Activated T-cell treated with anti-CD3 and anti-CD28 coated beads, Interleukin-2, amount 50 U/mL, for 72 hours (primary cell): ENCODE measurements around the gene SSRP1. TPM values are rescaled to one million over a fixed set of nuclear protein-coding genes. Genes with fewer than 3 reads are reported as not detected.

ENCODE experiments used
- ATAC-seq, 2 donors: fragments of 150-1000 bp; cut with Tn5 transposase; replicated peaks in 1 of 2; 2 replicates each; pipeline ENCODE4 v1.10.0; 2021; ENCODE audit warnings: moderate library complexity in 2 of 2, mild to moderate bottlenecking in 1 of 2
- DNase-seq, 2 donors: peaks; one replicate each; pipeline ENCODE4 v3.0.0; 2021 to 2022; ENCODE audit warnings: mixed read lengths in 1 of 2
- H3K27ac Mint-ChIP-seq: one replicate; pipeline ENCODE4 v1.8.0; 2022; ENCODE audit warnings: mild to moderate bottlenecking, moderate library complexity, mixed read lengths
- H3K27me3 Mint-ChIP-seq: one replicate; pipeline ENCODE4 v1.8.0; 2022; ENCODE audit warnings: low read depth, mixed read lengths
- H3K36me3 Mint-ChIP-seq, 2 donors: one replicate each; pipeline ENCODE4 v1.8.0; 2022; ENCODE audit warnings: mixed read lengths in 2 of 2, mild to moderate bottlenecking in 1 of 2; ENCODE audit not compliant: insufficient read depth in 2 of 2
- H3K4me1 Mint-ChIP-seq: one replicate; pipeline ENCODE4 v1.8.0; 2022; ENCODE audit warnings: low read depth, mixed read lengths
- H3K4me3 Mint-ChIP-seq, 2 donors: one replicate each; pipeline ENCODE4 v1.8.0; 2022; ENCODE audit warnings: mild to moderate bottlenecking in 2 of 2, mixed read lengths in 2 of 2, moderate library complexity in 2 of 2
- H3K9me3 Mint-ChIP-seq, 2 donors: one replicate each; pipeline ENCODE4 v1.8.0; 2022; ENCODE audit warnings: mixed read lengths in 2 of 2
- total RNA-seq, 2 donors: library from RNA; stranded (reverse); gene quantifications; one replicate each; pipeline ENCODE4 v1.2.3, GENCODE V29; 2022

SSRP1 gene
- total RNA-seq, 2 donors from 2014 or later: 213 to 254 TPM

DNA sequence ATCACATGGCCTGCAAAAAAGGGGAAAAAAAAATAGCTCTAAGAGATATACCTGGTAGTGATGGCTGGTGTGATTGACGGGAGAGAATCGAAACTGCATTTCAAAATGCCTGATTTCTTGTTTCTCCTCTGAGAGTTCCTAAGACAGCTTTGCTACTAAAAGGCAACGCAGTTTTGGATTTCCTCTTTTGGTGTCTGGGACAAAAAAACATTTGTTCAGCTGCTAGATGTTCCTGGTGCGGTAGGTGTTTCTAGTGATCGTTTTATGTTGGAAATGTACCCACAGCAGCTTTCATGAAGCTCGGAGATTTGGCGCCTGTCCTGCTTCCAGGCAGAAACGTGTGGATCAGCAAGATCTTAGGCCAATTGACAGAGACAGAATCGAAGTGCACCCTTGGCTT, 20.6 kb upstream of the SSRP1 start:
- peaks cover 3 to 5% of the 10 kb centered on the region in 2 donors for H3K36me3 Mint-ChIP-seq
- H3K4me3 Mint-ChIP-seq: no peak overlapping the region
- H3K27ac Mint-ChIP-seq: no peak overlapping the region
- H3K4me1 Mint-ChIP-seq: no peaks in the 10 kb centered on the region
- ATAC-seq: no peak
- H3K9me3 Mint-ChIP-seq: peaks cover 0 to 3% of the 10 kb centered on the region in 2 donors
- no peak for DNase-seq
- peaks cover 12% of the 10 kb centered on the region for H3K27me3 Mint-ChIP-seq

DNA sequence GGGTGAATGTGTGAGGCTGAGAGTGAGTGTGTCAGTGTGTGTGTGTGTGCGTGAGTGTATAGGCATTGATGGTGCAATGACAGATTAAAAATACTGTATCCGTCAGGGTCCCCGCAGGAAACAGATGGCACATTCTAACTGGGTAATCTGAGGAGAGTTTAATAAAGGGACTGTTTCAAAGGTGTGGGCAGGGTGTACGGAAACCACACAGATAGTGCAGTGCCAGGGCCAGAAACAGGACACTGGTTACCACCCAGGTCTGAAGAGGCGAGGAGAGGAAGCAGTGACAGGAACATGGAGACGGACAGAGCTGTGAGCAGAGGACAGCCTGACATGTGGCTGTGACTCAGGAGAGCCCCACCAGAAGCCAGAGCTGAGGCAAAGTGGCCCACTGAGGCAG, 19.0 kb upstream of the SSRP1 start:
- peaks cover 5% of the 10 kb centered on the region for H3K4me1 Mint-ChIP-seq
- H3K27me3 Mint-ChIP-seq: peaks cover 12% of the 10 kb centered on the region
- H3K9me3 Mint-ChIP-seq: peaks cover 0 to 4% of the 10 kb centered on the region in 2 donors
- ATAC-seq (no peak), DNase-seq (no peak)
- no peak overlapping the region for H3K4me3 Mint-ChIP-seq
- peaks cover 3 to 6% of the 10 kb centered on the region in 2 donors for H3K36me3 Mint-ChIP-seq
- no peak overlapping the region for H3K27ac Mint-ChIP-seq

DNA sequence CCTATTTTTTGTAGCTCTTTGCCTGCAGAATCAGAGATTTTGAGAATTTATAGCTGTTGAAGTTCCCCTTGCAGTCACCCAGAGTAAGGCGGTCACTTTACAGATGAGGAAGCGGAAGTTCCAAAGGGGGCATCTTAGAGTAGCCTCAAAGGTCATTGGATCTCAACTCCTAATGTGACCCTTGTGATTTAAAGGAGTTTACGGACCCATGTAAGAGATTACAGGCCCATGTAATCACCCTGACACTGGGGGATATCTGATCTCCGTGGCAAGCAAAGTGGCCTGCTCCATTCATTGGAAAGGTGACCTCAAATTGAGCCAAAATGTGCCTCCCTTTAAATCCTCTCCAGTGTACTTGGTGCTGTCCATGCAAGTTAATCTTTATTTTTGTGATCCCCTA, 18.2 kb upstream of the SSRP1 start:
- ATAC-seq (no peak), DNase-seq (no peak)
- Mint-ChIP-seq H3K36me3 (peaks cover 3 to 6% of the 10 kb centered on the region in 2 donors), H3K4me1 (peaks cover 5% of the 10 kb centered on the region), H3K27me3 (peaks cover 12% of the 10 kb centered on the region), H3K4me3 (no peak overlapping the region), H3K9me3 (peaks cover 0 to 4% of the 10 kb centered on the region in 2 donors), H3K27ac (no peak overlapping the region)

DNA sequence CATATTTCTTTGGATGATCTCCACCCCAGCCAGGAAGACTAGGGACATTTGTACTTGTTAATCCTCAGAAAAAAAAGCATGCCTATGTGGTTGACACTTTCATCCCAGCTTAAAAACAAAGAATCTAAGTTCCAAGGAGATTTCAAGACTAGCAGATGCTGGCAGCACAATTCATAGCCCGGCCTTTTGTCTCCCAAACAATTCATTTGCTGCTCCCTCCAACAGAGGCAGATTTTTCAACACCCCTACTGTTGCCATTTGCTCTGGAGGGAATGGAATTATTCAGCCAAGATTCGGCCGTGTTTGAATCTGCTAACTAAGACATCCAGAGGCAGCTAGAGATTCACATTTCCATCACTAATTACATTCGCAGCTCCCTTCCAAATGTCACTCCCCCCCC, 17.8 kb upstream of the SSRP1 start:
- Mint-ChIP-seq H3K4me3 (no peak overlapping the region), H3K4me1 (peaks cover 5% of the 10 kb centered on the region), H3K27me3 (peaks cover 12% of the 10 kb centered on the region), H3K27ac (no peak overlapping the region), H3K36me3 (peaks cover 3 to 6% of the 10 kb centered on the region in 2 donors), H3K9me3 (peaks cover 0 to 4% of the 10 kb centered on the region in 2 donors)
- no peak for ATAC-seq
- no peak for DNase-seq

DNA sequence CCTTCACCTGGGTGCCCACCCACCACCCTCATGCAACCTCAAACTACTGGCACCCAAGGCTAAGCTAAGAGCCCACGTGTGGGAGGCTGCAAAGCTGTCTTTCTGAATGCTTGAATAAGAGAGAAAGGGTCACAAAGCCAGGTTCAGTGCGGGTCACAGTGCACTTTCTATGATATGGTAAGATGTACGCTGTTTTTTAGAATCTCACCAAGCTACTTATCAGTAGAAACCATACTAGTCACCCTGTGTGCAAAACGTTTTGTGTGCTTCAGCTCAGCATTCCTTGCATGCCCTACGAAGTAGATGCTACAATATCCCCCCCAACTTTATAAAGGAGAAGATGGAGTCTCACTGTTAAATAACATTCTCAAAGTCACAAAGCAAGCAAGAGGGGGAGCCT, 17.3 kb upstream of the SSRP1 start:
- peaks cover 0 to 4% of the 10 kb centered on the region in 2 donors for H3K9me3 Mint-ChIP-seq
- no peak overlapping the region for H3K27ac Mint-ChIP-seq
- H3K4me3 Mint-ChIP-seq: no peak overlapping the region

DNA sequence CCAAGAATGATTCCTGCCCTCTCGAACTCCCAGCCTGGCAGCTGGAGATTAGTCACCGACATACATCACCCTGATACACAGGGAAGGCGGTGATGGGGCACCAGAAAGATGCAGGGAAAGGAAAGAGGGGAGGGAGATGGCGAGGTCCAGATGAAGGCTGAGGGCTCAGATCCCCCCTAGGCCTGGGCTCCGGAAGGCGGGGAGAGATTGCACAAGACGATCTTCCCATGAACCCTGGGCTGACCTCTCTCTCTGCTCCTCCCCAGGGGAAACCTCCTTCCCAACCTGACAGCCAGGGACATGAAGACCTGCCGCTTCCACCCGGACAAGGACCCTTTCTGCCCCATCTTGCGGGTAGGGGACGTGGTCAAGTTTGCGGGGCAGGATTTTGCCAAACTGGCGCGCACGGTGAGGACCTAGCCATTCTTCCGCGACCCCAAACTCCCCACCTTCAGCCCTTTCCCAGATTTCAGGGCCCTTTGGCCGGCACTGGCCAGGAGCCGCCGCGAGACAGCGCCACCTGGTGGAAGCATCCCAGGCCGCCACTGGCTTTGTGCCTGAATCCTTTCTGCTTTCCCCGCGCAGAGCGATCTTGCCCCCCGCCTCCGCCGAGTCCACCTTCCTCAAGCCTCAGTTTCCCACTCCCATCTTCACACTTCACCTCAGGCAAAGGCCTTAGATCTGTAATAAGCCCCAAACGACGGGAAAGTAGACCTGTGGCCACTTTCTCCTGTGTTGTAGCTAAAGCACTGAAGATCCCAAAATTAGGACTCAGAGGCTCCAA, 14.0 kb upstream of the SSRP1 start:
- Mint-ChIP-seq H3K4me3 (no peak overlapping the region), H3K36me3 (peaks cover 3 to 6% of the 10 kb centered on the region in 2 donors), H3K9me3 (peaks cover 0 to 4% of the 10 kb centered on the region in 2 donors), H3K27me3 (peaks cover 9% of the 10 kb centered on the region), H3K4me1 (peaks cover 13% of the 10 kb centered on the region), H3K27ac (no peak overlapping the region)
- DNase-seq (peak; percentile 70 to 76), ATAC-seq (peak; percentile 56 to 67)

More for the DNA sequence above, 17.3 kb upstream of the SSRP1 start:
- Mint-ChIP-seq H3K4me1 (peaks cover 5% of the 10 kb centered on the region), H3K36me3 (peaks cover 3 to 6% of the 10 kb centered on the region in 2 donors), H3K27me3 (peaks cover 12% of the 10 kb centered on the region)
- ATAC-seq: no peak
- no peak for DNase-seq

DNA sequence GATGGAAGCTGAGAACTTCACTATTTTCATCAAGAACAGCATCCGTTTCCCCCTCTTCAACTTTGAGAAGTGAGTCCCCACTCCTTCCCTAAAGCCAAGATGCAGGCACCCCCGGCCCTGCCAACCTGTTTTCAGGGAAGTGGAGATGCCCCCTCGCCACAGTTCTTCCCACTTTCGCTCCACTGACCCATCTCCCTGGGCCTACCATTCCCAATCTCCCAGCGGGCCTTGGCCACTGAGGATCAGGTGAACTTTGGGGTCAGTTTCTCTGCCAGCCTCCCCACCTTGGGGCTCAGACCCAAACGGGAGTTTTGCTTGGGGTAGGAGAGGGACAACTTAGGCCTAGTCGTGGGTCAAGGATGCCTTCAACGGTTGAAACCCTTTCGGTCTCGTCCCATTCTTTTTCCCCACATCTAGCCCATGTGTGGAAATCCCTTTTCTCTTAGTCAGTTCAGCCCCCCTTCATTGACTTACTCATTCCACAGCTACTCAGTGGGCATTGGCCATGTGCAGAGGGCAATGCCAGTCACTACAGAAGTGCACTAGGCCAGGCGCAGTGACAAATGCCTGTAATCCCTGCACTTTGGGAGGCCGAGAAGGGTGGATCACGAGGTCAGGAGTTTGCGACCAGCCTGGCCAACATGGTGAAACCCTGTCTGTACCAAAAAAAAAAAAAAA, 13.1 kb upstream of the SSRP1 start:
- Mint-ChIP-seq H3K4me1 (peaks cover 13% of the 10 kb centered on the region), H3K4me3 (no peak overlapping the region), H3K36me3 (peaks cover 3 to 6% of the 10 kb centered on the region in 2 donors), H3K9me3 (peaks cover 0 to 4% of the 10 kb centered on the region in 2 donors), H3K27me3 (no peaks in the 10 kb centered on the region), H3K27ac (no peak overlapping the region)
- ATAC-seq (no peak), DNase-seq (no peak)

DNA sequence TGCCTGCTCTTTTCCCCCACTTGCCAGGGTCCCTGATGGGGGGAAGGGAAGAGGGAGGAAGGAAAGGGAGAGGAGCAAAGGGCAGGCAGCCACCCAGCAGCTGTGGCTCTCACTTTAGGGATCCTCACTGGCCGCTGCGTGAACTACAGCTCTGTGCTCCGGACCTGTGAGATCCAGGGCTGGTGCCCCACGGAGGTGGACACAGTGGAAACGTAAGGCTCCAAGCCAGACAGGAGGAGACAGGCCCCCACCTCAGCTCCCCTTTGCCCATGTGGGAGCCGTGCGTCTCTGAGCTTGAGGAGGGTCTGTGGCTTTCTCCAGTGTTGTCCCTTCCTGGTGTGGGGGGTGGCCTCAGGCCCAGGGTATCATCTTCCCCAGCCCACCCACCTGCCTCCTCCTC, 12.4 kb upstream of the SSRP1 start:
- no peaks in the 10 kb centered on the region for H3K27me3 Mint-ChIP-seq
- DNase-seq: no peak
- peaks cover 3 to 6% of the 10 kb centered on the region in 2 donors for H3K36me3 Mint-ChIP-seq
- peaks cover 0 to 4% of the 10 kb centered on the region in 2 donors for H3K9me3 Mint-ChIP-seq
- H3K4me3 Mint-ChIP-seq: no peak overlapping the region
- ATAC-seq: no peak
- no peak overlapping the region for H3K27ac Mint-ChIP-seq
- H3K4me1 Mint-ChIP-seq: peaks cover 13% of the 10 kb centered on the region

DNA sequence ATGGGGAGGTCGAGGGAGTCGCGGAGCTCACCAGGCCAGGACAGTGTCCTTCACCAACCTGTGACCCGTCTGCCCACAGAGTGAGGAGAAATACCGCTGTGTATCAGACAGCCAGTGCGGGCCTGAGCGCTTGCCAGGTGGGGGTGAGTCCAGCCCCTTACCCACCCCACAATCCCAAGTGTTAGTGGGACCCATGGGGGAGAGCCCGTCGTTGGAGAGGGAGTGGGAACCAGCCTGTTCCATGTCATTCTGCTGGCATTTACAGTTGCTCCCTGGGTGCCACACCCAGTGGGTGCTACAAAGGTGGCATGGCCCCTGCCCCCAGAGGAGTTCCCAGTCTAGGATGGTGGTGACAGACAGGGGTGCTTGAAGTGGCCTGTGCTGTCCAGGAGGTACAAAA, 11.6 kb upstream of the SSRP1 start:
- no peak overlapping the region for H3K4me3 Mint-ChIP-seq
- ATAC-seq (no peak), DNase-seq (no peak)
- peaks cover 3 to 6% of the 10 kb centered on the region in 2 donors for H3K36me3 Mint-ChIP-seq
- peaks cover 0 to 4% of the 10 kb centered on the region in 2 donors for H3K9me3 Mint-ChIP-seq
- H3K4me1 Mint-ChIP-seq: peaks cover 13% of the 10 kb centered on the region
- H3K27ac Mint-ChIP-seq: no peak overlapping the region
- H3K27me3 Mint-ChIP-seq: no peaks in the 10 kb centered on the region

DNA sequence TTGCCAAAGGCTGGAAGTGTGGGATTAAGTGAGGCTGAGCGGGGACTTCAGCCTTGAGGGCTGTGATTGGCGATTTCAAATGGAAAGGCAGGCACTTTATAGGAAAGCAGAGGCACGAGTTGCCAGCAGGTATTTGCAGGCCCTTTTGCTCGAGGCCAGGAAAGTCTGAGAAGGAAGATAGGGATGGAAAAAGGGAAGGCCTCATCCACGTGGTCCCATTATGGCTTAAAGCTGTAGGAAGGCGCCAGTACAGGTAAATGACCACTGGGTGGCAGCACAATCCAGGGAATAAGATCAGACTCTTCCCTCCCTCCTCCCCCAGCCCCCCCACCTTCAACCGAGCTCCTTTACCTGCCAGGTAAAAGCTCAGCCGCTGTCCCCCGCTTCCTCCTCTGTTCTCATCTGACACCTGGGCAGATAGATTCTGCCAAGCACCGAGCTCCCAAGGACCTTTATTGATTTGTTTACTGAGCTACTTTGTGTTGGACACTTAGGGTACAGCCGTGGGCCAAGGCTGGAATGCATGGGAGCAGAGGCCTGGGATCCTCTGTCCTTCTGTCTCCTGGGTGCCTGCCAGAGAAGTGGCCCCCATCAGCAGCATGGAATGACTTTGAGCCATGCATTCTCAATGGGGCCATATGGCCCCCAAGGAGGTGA, 10.0 kb upstream of the SSRP1 start:
- peaks cover 2% of the 10 kb centered on the region for H3K27me3 Mint-ChIP-seq
- no peak overlapping the region for H3K4me3 Mint-ChIP-seq
- no peaks in the 10 kb centered on the region for H3K9me3 Mint-ChIP-seq
- H3K36me3 Mint-ChIP-seq: no peaks in the 10 kb centered on the region
- DNase-seq (peak; percentile 69 to 71), ATAC-seq (peak; percentile 78)
- H3K4me1 Mint-ChIP-seq: peaks cover 13% of the 10 kb centered on the region
- no peak overlapping the region for H3K27ac Mint-ChIP-seq

DNA sequence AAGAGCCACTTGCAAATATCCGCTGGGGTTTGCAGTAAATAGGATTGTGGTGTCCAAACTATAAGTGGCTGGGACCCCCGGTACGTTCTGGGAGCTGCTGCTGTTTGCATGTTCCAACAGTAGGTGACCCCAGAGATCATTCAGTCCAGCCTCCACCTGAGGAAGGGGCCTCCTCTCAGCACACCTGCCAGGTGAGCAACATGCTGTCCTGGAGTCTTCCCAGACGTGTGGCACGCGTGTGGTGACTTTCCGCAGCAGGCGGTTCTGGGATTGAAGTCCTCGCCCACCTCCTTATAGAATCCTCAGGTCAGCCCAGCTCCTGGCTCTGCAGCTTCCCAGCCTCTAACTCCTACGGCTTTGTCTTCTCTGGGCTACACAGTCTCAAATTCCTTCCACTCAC, 9.1 kb upstream of the SSRP1 start:
- H3K36me3 Mint-ChIP-seq: no peaks in the 10 kb centered on the region
- no peaks in the 10 kb centered on the region for H3K9me3 Mint-ChIP-seq
- no peak overlapping the region for H3K27ac Mint-ChIP-seq
- DNase-seq (no peak), ATAC-seq (no peak)
- no peak overlapping the region for H3K4me3 Mint-ChIP-seq
- peaks cover 6% of the 10 kb centered on the region for H3K27me3 Mint-ChIP-seq
- H3K4me1 Mint-ChIP-seq: peaks cover 9% of the 10 kb centered on the region

DNA sequence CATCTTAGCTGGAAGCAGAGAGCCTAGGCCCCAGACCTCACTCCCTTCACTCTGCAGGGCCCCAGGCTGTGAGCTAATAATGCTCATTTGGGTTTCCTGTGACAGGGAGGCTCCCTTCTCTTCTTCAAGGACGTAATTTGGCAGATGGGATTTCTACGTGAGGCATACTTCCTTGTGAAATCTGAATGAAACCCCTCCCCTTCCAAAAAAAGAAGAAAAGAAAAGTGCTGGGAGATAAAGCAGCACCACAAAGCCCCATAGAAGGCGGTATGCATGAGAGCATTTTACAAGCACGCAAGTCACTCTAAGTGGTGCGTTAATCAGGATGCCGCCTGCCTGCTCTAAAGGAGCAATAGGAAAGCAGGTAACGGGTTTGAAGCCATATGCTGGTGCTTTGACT, 8.1 kb upstream of the SSRP1 start:
- Mint-ChIP-seq H3K36me3 (no peaks in the 10 kb centered on the region), H3K9me3 (no peaks in the 10 kb centered on the region), H3K4me1 (peaks cover 8% of the 10 kb centered on the region), H3K4me3 (no peak overlapping the region), H3K27me3 (peaks cover 6% of the 10 kb centered on the region), H3K27ac (no peak overlapping the region)
- no peak for DNase-seq
- ATAC-seq: no peak

DNA sequence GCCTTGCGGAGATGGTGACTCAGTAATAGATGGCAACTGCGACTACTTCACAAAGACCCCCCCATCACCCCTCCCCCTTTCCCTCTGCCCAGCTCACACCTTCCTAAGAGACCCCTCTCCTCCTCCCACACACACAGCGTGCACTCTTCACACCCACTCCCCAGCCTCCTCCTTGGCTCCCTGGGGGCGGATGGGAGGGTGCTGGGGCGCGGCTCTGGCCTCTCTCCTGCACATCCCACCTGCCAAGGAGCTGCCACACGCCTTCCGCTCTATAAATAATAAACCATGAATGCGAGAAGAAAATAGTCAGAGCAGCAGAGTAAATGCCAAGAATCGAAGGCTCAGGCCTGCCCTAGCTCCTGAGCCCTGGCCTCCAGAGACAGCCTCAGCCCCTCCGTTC, 7.0 kb upstream of the SSRP1 start:
- Mint-ChIP-seq H3K27ac (no peak overlapping the region), H3K36me3 (no peaks in the 10 kb centered on the region), H3K4me3 (no peak overlapping the region), H3K27me3 (peaks cover 6% of the 10 kb centered on the region), H3K4me1 (peaks cover 8% of the 10 kb centered on the region), H3K9me3 (no peaks in the 10 kb centered on the region)
- no peak for ATAC-seq
- DNase-seq: no peak
